Activated CD4-positive, alpha-beta T cell treated with anti-CD3 and anti-CD28 coated beads for 24 hours (primary cell): ENCODE measurements around the gene CCDC92.
A peak's percentile ranks its signal among the peaks of the same experiment; 100 is the strongest.

Source experiments
- DNase-seq, 2 donors: peaks; one replicate each; pipeline ENCODE4 v3.0.0-alpha.2; 2020; ENCODE audit warnings: low read depth in 2 of 2

Gene CCDC92

DNA sequence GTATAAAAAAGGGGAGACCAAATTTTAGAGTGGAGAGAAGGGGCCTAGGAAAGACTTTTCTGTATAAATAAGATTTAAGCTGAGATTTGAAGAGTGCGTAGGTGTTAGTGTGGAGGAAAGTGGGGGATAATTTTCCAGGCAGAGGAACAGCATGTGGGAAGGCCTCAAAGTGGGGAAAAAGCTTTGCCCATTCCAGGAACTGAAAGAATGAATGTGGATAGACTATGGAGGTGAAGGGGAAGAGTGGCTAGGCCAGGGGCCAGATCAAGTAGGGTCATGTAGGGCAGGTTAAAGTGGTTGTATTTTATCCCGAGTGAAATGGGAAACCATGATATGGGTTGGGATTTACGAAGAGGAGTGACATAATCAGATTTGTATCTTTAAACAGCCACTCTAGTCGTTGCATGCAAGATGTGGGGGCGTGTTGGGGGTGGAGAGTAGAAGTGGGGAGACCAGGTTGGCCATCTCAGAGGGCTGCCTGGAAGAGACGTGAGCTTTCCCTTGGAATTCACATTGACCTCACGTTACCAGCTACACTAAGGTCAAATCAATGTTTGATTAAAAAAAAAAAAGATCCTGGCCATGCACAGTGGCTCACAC is 3.7 kb upstream of the CCDC92 start:
- DNase-seq = no peak

DNA sequence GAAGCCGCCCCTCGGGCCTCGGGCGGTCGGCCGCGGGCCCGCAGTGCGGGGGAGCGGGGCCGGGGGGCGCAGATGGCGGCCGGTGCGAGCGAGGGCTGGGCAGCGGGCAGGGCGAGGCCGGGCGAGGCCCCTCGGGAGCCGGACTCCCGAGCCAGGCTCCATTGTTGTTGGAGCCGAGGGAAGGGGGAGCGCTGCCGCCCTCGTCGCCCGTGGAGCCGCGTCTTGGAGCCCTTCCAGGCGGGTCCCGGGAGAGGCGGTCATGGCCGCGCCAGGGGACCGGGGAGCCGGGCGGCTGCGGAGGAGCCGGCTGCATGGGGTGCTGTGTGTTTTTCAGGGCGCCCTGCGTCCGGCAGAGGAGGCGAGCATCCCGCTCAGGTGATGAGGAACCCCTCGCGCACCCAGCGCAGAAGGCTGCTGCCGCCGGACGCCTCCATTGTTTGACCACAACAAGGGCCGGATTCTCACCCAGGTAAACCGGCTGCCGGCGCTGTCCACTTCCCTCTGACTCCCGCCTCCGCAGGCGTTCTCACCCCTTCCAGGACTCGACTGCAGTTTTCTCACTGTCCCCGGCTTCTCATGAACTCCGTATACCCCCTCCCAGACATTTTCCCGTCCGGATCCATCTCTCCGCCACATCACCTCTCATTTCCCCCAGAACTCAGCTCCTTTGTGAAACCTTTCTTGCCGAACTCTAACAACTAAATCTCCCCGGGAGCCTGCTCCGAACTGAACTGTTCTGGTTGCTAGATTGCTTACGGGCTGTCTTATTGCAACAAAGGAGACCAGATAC is 1.1 kb upstream of the CCDC92 start:
- DNase-seq = peak in 1 of 2 donors; percentile 8

GRCh38 chr12:123971770-123972456 is 718 bp downstream of the CCDC92 start:
- DNase-seq = peak; percentile 4 to 25

GRCh38 chr12:123971449-123971769 is 1.2 kb downstream of the CCDC92 start:
- DNase-seq = no peak

DNA sequence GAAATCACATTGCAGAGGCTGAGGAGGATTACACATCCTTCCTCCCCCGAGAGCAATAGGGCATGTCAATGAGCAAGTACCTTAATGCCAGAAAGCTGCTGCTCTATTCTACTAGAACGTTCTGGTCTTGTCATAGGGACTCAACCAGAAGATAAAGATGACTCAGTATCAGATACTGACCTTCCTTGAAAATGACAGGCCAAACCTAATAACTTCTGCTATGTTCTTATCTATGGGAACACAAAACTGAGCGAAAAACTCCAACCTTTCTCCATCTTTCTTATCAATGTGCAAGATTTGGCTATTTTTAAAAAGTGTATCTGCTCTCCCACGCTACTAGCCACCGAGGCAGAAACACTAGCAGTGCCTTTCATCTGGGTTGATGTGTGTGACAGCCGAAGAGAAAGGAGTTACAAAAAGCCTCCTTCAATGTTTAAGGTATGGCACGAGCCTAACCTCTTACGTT is 5.5 kb downstream of the CCDC92 start:
- DNase-seq = no peak

DNA sequence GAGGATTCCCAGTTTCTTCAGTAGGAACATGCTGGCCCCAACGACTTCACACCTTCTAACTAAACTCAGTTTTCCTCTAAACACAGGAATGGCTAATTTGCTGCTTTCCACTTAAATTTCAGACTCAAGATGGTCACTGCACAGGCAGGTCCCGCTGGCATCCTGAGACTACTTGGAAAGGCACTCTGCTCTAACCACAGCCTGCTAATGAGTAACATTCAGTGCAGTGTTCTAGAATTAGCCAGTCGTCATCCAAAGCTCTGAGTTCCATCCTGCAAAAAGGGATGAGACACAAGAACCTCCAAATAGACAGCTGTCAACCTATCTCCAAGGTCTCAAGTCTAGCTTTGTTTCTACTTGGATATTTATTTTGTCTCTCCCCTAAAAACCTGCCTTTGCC is 6.0 kb downstream of the CCDC92 start:
- no peak for DNase-seq

- DNase-seq = no peak
These were observed 7.2 kb downstream of the CCDC92 start for GRCh38 chr12:123965382-123965781.

GRCh38 chr12:123963821-123964220 is 8.8 kb downstream of the CCDC92 start:
- no peak for DNase-seq

DNA sequence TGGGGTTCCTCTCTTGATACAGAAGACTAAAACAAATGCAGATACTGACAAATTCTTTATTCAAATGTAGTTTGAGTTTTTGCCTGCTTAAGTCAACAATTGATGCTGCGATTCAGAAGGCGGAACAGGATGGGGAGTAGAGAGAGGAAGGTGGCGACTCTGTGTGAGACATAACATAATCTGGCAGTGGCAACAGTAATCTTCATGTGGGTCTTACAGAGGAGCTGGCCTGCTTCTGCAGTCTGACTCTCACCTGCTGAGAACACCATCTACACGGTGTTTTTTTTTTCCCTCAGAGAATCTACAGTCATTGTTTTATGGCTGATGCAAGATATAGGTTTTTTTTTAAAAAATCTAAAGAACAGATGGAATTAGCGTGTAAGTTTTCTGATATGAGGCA is 10.1 kb downstream of the CCDC92 start:
- DNase-seq = no peak

DNA sequence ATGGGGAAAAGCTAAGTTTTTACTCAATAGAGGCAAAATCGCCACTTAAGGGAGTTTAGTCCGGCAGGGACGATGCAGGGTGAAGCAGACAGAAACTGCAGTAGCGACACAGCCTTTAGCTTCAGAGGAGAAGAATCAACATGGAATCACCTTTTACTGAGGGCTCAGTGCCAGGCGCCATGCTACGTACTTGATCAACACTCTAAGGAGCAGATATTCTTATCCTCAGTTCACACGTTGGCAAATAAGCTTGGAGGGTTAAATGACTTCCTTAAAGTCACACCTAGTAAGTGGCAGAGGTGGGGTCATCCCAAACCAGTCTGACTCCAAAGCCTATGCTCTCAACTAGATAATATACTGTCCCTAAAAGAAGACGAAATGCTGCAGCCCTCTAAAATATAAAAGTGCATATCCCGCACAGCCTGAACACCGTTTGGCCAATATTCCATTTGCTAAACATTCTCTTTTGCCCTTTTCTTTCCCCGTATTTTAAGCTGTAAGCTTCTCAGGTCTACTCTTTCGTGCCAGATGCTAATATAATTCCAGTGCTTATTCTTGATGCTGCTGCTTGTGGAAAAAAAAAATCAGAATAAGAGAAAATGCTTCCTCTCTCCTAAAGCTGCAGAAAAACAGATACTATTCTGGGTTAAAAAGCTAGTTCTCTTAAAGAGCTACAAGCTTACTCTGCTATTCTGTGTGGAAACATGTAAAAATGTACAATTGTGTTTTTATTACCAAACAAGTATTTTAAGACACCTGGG is 10.9 kb downstream of the CCDC92 start:
- no peak for DNase-seq

GRCh38 chr12:123960856-123961255 is 11.8 kb downstream of the CCDC92 start:
- no peak for DNase-seq

GRCh38 chr12:123960029-123960735 is 12.4 kb downstream of the CCDC92 start:
- no peak for DNase-seq

DNA sequence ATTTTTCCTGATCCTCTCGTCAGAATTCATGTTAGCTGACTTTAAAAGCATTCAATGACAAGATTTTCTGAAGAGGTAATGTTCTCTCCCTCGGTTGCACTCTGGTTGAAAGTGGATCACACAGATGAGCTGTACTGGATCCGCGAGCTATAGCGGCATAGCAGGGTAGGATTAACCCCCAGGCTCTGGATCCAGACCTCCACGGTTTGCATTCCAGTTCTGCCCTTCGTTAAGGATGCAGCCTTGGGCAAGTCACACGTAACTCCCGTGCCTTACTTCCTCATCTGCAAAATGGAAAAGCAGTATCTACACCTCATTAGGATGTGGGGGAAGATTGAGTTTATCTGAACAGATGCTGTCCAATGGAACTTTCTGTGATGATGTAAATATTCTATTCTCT is 13.8 kb downstream of the CCDC92 start:
- DNase-seq = no peak

DNA sequence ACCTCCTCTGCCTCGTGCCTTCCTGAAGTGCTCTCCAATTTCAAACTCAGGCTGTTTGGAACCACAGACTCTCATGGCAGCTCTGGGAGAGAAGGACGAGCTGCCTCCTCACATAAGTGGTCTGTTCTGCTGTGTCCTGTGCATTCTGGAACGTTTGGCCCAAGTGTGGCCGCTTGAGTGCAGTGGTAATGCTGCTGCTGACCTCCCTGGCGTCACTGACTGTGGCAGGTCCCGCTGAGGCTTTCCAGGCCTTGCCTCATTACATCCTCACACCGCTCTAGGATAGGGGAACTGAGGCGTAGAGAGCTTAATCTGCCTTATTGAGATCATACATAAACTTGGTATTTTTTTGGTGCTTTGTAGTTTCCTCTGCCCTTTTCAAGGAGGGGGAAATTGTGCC is 14.2 kb downstream of the CCDC92 start:
- no peak for DNase-seq

DNA sequence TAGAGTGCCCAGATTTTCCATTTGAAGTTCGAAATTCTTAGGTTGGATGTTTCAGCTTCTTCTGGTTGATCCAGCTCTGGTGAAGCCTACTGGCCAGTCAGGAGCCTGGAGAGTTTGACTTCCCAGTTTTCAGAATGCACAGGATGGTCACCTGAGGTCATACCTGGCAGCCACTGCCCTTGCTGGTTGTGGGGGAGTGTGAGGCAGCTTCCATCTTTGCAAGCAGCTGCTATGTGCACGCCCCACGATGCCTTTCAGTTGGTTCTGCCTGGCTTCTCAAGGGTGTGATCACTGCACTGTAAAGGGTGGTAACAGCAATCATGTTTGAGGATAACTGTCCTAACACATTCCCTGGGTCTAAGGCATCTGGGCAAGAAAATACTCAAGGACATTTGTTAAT is 15.4 kb downstream of the CCDC92 start:
- DNase-seq = no peak

- DNase-seq = no peak
These were observed 16.4 kb downstream of the CCDC92 start for GRCh38 chr12:123956249-123956648.

DNA sequence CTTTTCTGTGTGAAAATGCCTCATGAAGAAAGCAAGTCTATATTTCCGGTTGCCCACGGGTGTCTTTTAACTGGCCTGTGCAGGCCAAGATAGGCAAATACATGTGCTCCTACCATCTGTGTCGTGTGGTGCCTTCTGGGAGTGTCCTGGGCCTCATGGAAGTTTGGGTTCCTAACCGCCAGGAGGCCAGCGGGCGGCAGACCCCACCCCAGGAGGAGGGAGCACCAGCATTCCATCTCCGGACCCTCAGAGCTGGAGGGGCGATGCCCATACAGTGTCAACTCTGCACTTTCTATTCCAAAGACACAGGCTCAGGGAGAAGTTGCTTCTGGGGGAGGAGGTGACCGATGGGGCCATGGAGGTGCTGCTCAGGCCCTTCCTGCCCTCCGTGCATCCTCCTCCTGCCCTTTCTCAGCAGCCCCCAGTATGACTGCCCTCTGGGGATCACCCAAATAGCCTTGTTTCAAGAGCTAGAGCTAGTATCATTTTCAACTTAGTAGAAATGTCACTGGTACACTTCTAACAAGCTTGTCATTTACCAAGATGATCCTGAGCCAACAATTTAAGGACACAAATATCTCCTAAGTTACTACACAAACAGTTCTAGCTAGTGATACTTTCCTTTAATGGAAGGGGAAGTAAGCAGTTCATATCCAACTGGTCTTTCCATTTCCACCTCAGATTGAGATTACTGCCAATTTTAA is 17.8 kb downstream of the CCDC92 start:
- DNase-seq = no peak

- no peak for DNase-seq
These were observed 20.6 kb downstream of the CCDC92 start for GRCh38 chr12:123952037-123952436.

DNA sequence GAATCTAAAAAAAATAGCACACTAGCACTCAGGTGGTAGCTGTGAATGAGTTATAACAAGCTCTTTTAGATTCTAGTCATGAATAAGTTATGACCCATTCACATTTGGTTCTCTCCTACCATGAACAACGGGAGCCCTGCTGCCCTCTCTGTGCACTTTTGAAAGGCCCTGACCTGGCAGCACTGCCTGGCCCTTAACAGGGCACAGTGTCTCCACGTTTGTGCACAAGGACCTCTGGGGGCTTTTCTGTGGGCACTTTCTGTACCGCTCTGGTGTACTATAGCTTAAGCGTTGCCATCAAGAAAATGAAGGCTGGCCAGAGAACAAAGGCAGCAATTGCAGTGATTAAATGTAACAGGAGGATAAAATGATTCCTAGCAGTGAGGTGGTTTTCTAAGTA is 21.2 kb downstream of the CCDC92 start:
- DNase-seq = no peak

DNA sequence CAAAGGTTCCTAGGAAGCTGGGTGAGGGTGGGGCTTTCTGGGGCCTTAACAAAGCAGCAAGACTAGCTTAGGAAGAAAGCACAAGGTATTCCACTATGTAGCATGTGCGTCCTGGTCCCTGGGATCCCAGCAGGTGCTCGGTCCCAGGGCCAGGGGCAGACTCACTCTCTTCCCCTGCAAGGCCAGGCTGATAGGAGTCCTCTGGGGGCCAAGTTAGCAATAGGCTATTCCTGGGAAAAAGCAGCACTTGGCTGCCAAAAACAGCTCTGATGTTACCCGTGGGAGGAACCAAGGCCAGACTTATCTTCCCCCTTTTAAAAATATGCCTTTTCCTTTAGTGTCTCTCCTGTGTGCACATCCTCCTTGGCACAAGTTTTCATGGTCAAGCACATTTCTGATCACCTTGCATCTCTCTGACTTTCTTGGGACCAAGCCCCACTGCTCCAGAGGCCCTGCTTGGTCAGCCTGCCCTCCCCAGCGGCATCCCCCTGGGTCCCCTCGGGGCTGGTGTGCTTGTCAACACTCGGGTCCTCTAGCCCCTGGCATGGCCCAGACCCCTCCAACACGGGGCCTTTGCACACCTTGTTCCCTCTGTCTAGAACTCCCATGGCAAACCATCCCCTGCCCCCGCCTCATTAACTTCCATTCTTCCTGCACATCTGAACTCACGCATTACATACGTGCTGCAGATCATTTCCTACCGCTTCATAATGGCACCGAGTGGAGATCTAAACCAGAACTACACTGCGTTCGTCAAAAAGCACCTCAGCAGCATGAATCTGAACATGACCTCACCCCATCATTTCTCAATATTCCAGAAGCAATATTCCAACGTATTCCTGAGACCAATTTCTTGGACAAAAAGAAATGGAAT is 21.9 kb downstream of the CCDC92 start:
- no peak for DNase-seq
